HepG2 (cell line): ENCODE measurements around the gene SIT1. TPM values are rescaled to one million over a fixed set of nuclear protein-coding genes. Genes with fewer than 3 reads are reported as not detected.

ENCODE experiments used
- ATAC-seq: fragments of 200-7000 bp; cut with Tn5 transposase; 3 replicates; pipeline ENCODE4 v1.9.1; 2020; ENCODE audit warnings: mild to moderate bottlenecking, moderate library complexity
- BruUV-seq: library from RNA; stranded (reverse); fragments of 400-500 nt; replicated peaks from 2 replicates; lab custom pipeline; 2021; lab: Mats Ljungman, UMichigan
- CTCF ChIA-PET: fragments of 300-600 bp; formaldehyde crosslinking; extraction: SDS; loops from one replicate; lab custom pipeline; 2021; ENCODE audit warnings: low total read pairs, inconsistent platforms, low intra/inter-chr PET ratio; lab: Yijun Ruan, JAX
- POLR2A ChIA-PET: fragments of 350-600 bp; sonication (Branson Sonifier 250); formaldehyde crosslinking; loops from one replicate; lab custom pipeline; 2020; ENCODE audit warnings: antibody characterized with exemption, inconsistent platforms; lab: Yijun Ruan, JAX
- DNase-seq: peaks from one replicate; pipeline ENCODE4 v3.0.0-alpha.2; 2015; ENCODE audit warnings: low spot score
- FAIRE-seq: peaks from 3 replicates; lab custom pipeline; 2011; peaks lifted over from hg19 to GRCh38; lab: Jason Lieb, UNC
- H2AFZ ChIP-seq: one replicate; pipeline ENCODE4 v1.6.1; 2011; ENCODE audit warnings: low read length, inconsistent platforms
- H3K27ac ChIP-seq: fragments of 300-600 bp; 3 replicates; pipeline ENCODE4 v1.8.0; 2011; ENCODE audit warnings: mixed run types, mild to moderate bottlenecking, mixed read lengths, low read length, inconsistent platforms; ENCODE audit not compliant: insufficient read depth; ENCODE audit errors: extremely low read length
- H3K27me3 ChIP-seq, 2 experiments: fragments of 200-600 bp in 1 of 2; 2 replicates in 1 of 2; 3 replicates in 1 of 2; pipeline versions ENCODE4 v1.6.0 to v1.8.0; 2011; ENCODE audit warnings: low read length in 2 of 2, mild to moderate bottlenecking in 2 of 2, moderate library complexity in 2 of 2, inconsistent platforms in 1 of 2; ENCODE audit not compliant: insufficient read depth in 2 of 2, control insufficient read depth in 1 of 2
- H3K36me3 ChIP-seq, 2 experiments: fragments of 200-600 bp in 1 of 2; replicated peaks in 1 of 2; 2 replicates in 1 of 2; 3 replicates in 1 of 2; pipeline versions ENCODE4 v1.5.1 to v1.8.0; 2011; ENCODE audit warnings: low read length in 2 of 2, inconsistent platforms in 1 of 2; ENCODE audit not compliant: insufficient read depth in 2 of 2, control insufficient read depth in 1 of 2
- H3K4me1 ChIP-seq: 2 replicates; pipeline ENCODE4 v1.5.1; 2012; ENCODE audit warnings: low read length, inconsistent platforms; ENCODE audit not compliant: insufficient read depth
- H3K4me2 ChIP-seq: 2 replicates; pipeline ENCODE4 v1.6.0; 2011; ENCODE audit warnings: low read depth, low read length, inconsistent platforms
- H3K4me3 ChIP-seq, 3 experiments: fragments of 200-600 bp in 1 of 3; sonication (generic), shearing (Covaris generic) in 1 of 3; replicated peaks in 1 of 3; 2 replicates each; pipeline ENCODE4 v1.5.1; 2011 to 2016; ENCODE audit warnings: low read length in 3 of 3, inconsistent platforms in 2 of 3, low read depth in 2 of 3, mild to moderate bottlenecking in 2 of 3, control low read depth in 1 of 3, mixed read lengths in 1 of 3; ENCODE audit not compliant: insufficient read depth in 1 of 3
- H3K79me2 ChIP-seq: one replicate; pipeline ENCODE4 v1.6.1; 2011; ENCODE audit warnings: low read length, inconsistent platforms; ENCODE audit not compliant: insufficient read depth
- H3K9ac ChIP-seq: 2 replicates; pipeline ENCODE4 v1.6.0; 2011; ENCODE audit warnings: mild to moderate bottlenecking, low read depth, low read length, inconsistent platforms; ENCODE audit not compliant: insufficient read depth
- H3K9me3 ChIP-seq: 2 replicates; pipeline ENCODE4 v1.5.1; 2012; ENCODE audit warnings: mild to moderate bottlenecking, low read length
- H4K20me1 ChIP-seq: 2 replicates; pipeline ENCODE4 v1.6.0; 2011; ENCODE audit warnings: inconsistent platforms, mild to moderate bottlenecking, low read length, moderate library complexity; ENCODE audit not compliant: insufficient read depth
- NR2F6 ChIP-seq, 2 experiments: IDR thresholded peaks; 2 replicates each; pipeline ENCODE4 v1.6.1; 2016; ENCODE audit warnings: antibody characterized with exemption in 1 of 2, mild to moderate bottlenecking in 1 of 2
- NRL ChIP-seq: sonication (generic); formaldehyde crosslinking; IDR thresholded peaks from 2 replicates; pipeline ENCODE4 v1.5.0; 2020; ENCODE audit warnings: missing genetic modification reagents, mild to moderate bottlenecking, moderate library complexity, borderline replicate concordance
- XBP1 ChIP-seq: sonication (generic); formaldehyde crosslinking; IDR thresholded peaks from 2 replicates; pipeline ENCODE4 v1.5.0; 2020; ENCODE audit warnings: missing genetic modification reagents
- ZMYM4 ChIP-seq: sonication (generic); formaldehyde crosslinking; IDR thresholded peaks from 2 replicates; pipeline ENCODE4 v1.8.1; 2023; ENCODE audit warnings: mild to moderate bottlenecking, missing genetic modification reagents
- ZNF878 ChIP-seq: sonication (generic); formaldehyde crosslinking; IDR thresholded peaks from 2 replicates; pipeline ENCODE4 v1.8.1; 2023; ENCODE audit warnings: mild to moderate bottlenecking, missing genetic modification reagents, moderate library complexity
- WGBS: methylation state at CpG from one replicate; pipeline ENCODE4 v1.1.6; 2017; ENCODE audit warnings: low lambda C conversion rate; 5-methylcytosine and 5-hydroxymethylcytosine counted together
- in situ Hi-C: cut with HindIII; loops from 2 replicates; pipeline ENCODE4 v1.10.0; 2017; ENCODE audit warnings: low pct_unique_long_range_greater_than_20kb; ENCODE audit not compliant: extremely low pct_ligation_motif_present
- intact Hi-C: fragments of 100-400 bp; cut with micrococcal nuclease; formaldehyde crosslinking; loops from one replicate; pipeline ENCODE4 v1.10.0; 2022; ENCODE audit not compliant: unreplicated experiment
- polyA plus RNA-seq, 8 experiments: library from polyadenylated mRNA; depleted of rRNA in 3 of 8; stranded (reverse) in 7 of 8; unstranded in 1 of 8; fragments of >200 nt; fragmentation: Illumina TruSeq in 4 of 8; extraction: Trizol in 4 of 8; gene quantifications; 2 replicates each; pipeline versions ENCODE4 v1.2.1 to v1.2.3, GENCODE V29; 2011 to 2016; ENCODE audit warnings: low read depth in 4 of 8, missing spikeins in 1 of 8, mixed read lengths in 1 of 8; ENCODE audit not compliant: insufficient read depth in 1 of 8
- total RNA-seq, 5 experiments: library from RNA; depleted of rRNA; stranded (reverse); fragments of >200 nt; fragmentation: Illumina TruSeq; extraction: Trizol; gene quantifications; 2 replicates each; pipeline ENCODE4 v1.2.3, GENCODE V29; 2016; ENCODE audit warnings: low read depth in 1 of 5
- TF ChIP-seq, protein P1 (sequence below), 2 experiments: sonication (generic) in 1 of 2; formaldehyde crosslinking in 1 of 2; IDR thresholded peaks; 2 replicates each; pipeline versions ENCODE4 v1.4.0 to v1.6.1; 2018 to 2020; ENCODE audit warnings: missing genetic modification reagents in 2 of 2, borderline replicate concordance in 1 of 2, low read depth in 1 of 2, mild to moderate bottlenecking in 1 of 2, missing biosample characterization in 1 of 2

Gene SIT1
- total and polyA plus RNA-seq, 2 of the 13 experiments (the other 11 are each of a cell fraction or from before 2014, with no cell fraction given) = 0.09 to 6.7 TPM

GRCh38 chr9:35650341-35651158 is at the start of gene SIT1 (continued):
- TF ChIP-seq, protein P1, sequence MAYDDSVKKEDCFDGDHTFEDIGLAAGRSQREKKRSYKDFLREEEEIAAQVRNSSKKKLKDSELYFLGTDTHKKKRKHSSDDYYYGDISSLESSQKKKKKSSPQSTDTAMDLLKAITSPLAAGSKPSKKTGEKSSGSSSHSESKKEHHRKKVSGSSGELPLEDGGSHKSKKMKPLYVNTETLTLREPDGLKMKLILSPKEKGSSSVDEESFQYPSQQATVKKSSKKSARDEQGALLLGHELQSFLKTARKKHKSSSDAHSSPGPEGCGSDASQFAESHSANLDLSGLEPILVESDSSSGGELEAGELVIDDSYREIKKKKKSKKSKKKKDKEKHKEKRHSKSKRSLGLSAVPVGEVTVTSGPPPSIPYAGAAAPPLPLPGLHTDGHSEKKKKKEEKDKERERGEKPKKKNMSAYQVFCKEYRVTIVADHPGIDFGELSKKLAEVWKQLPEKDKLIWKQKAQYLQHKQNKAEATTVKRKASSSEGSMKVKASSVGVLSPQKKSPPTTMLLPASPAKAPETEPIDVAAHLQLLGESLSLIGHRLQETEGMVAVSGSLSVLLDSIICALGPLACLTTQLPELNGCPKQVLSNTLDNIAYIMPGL (CRISPR knock-in tag; IDR thresholded peaks at IDR 0.05; ENCODE audit: borderline replicate concordance in 1 of 2, low read depth in 1 of 2) = 0 out of 4 replicates have a peak, but pooled peaks of 1 of the 2 experiments have one; percentile 22
- no peak for TF ChIP-seq NR2F6 (IDR thresholded peaks at IDR 0.05)
- 0 out of 2 replicates have a peak, but pooled peaks have one; percentile 14 for TF ChIP-seq NR2F6 (CRISPR knock-in tag; IDR thresholded peaks at IDR 0.05)
- TF ChIP-seq ZMYM4 = no peak

GRCh38 chr9:35700031-35700430 is 49.3 kb upstream of the SIT1 start:
- Histone ChIP-seq H3K4me3 (no peak overlapping the region), H3K36me3 (peaks cover 46 to 81% of the 10 kb centered on the region in 2 experiments), H3K9ac (no peak overlapping the region), H3K9me3 (no peaks in the 10 kb centered on the region), H3K27ac (no peak overlapping the region), H3K4me1 (peaks cover 14% of the 10 kb centered on the region), H4K20me1 (no peaks in the 10 kb centered on the region)
- FAIRE-seq = no peak
- CTCF ChIA-PET = no interaction called here
- DNase-seq = no peak
- intact Hi-C loops (no loop called here), in situ Hi-C loops (no loop called here)
- no peak for TF ChIP-seq XBP1
- TF ChIP-seq ZNF878 (CRISPR knock-in tag) = no peak
- TF ChIP-seq NRL (CRISPR knock-in tag) = no peak
- TF ChIP-seq, all 625 proteins: peak for 0
- no peaks in the 10 kb centered on the region for H3K27me3 ChIP-seq
- no TSS peak for BruUV-seq
- POLR2A ChIA-PET = no interaction called here
- WGBS = 97% methylated on average over 8 of the region's 11 CpGs
- no peak overlapping the region for H3K4me2 ChIP-seq
- no peak for ATAC-seq
- no peak overlapping the region for H2AFZ ChIP-seq
- H3K79me2 ChIP-seq = no peaks in the 10 kb centered on the region
